K562 (cell line): ENCODE data around the gene ACTL9. TPM values are rescaled to one million over a fixed set of nuclear protein-coding genes. Genes with fewer than 3 reads are reported as not detected.
A peak's percentile ranks its signal among the peaks of the same experiment; 100 is the strongest.

ENCODE experiments used
- ATF1 ChIP-seq, 2 experiments: fragments of 450-650 bp in 1 of 2; IDR thresholded peaks; 2 replicates each; pipeline ENCODE4 v1.6.1; 2016; ENCODE audit warnings: missing compliant biosample characterization in 1 of 2, missing genetic modification characterization in 1 of 2
- ZC3H8 ChIP-seq: fragments of 450-650 bp; IDR thresholded peaks from 2 replicates; pipeline ENCODE4 v1.6.1; 2017
- polyA plus RNA-seq, 8 experiments: library from polyadenylated mRNA; depleted of rRNA in 4 of 8; stranded (reverse) in 5 of 8; unstranded in 3 of 8; fragments of >200 nt; fragmentation: Nextera tagmentation in 2 of 8; fragmentation: Illumina TruSeq in 1 of 8; extraction: Ambion mirVana in 2 of 8; extraction: Trizol in 1 of 8; gene quantifications; 2 replicates each; pipeline versions ENCODE4 v1.2.1 to v1.2.3, GENCODE V29; 2011 to 2014; ENCODE audit warnings: inconsistent platforms in 1 of 8, missing spikeins in 1 of 8
- total RNA-seq, 7 experiments: library from RNA; depleted of rRNA in 6 of 7; stranded (reverse); fragments of >200 nt in 6 of 7; fragmentation: Illumina TruSeq in 2 of 7; extraction: Trizol in 2 of 7; gene quantifications; 2 replicates each; pipeline versions ENCODE4 v1.2.1 to v1.2.3, GENCODE V29; 2011 to 2021; ENCODE audit warnings: low replicate concordance in 1 of 7
- TF ChIP-seq, protein P1 (sequence below): fragments of 450-650 bp; IDR thresholded peaks from 2 replicates; pipeline ENCODE4 v1.6.1; 2016; ENCODE audit warnings: mild to moderate bottlenecking, moderate library complexity
- TF ChIP-seq, protein P2 (sequence below), 2 experiments: fragments of 450-650 bp; formaldehyde crosslinking in 1 of 2; IDR thresholded peaks; 2 replicates each; pipeline versions ENCODE4 v1.4.0 to v1.6.1; 2014 to 2020; ENCODE audit warnings: mild to moderate bottlenecking in 2 of 2, borderline replicate concordance in 1 of 2, low read depth in 1 of 2
- TF ChIP-seq, protein P3 (sequence below): fragments of 450-650 bp; formaldehyde crosslinking; IDR thresholded peaks from 2 replicates; pipeline ENCODE4 v1.4.0; 2020; ENCODE audit warnings: mild to moderate bottlenecking

The ACTL9 gene
- total and polyA plus RNA-seq, 9 of the 15 experiments (the other 6 are each of a cell fraction or from before 2014, with no cell fraction given): not detected

DNA sequence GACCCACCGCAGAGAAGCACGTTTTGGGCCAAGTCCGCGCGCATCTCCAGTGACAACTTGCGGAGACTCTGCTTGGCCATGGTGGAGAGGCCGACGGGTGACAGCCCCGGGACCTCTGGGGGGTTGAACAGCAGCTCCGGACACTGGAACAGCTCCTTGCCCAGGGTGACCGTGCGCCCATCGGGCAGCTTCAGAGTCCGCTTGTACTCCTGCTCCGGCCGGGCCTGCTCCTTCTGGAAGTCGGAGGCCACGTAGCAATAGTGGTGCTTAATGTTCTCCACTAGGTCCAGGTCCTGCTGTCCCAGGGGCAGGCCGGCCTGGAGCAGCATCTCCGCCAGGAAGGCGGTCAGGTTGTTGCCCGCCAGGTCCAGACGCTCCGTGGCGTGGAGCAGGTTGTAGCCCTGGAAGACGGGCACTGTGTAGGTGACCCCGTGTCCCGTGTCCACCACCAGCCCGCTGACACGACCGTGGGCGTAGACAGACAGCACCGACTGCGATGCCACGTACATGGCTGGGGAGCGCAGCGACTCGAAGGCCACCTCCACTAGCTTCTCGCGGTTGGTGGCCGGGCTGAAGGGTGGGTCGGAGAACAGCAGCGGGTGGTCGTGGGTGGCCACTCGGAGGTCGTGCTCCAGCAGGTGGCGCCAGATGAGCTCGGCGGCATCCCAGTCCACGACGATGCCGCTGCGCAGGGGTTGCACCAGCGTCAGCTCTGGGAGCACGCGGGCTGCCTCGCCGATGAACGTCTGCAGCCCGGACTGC, 743 bp downstream of the ACTL9 start (continued):
- TF ChIP-seq, protein P1, sequence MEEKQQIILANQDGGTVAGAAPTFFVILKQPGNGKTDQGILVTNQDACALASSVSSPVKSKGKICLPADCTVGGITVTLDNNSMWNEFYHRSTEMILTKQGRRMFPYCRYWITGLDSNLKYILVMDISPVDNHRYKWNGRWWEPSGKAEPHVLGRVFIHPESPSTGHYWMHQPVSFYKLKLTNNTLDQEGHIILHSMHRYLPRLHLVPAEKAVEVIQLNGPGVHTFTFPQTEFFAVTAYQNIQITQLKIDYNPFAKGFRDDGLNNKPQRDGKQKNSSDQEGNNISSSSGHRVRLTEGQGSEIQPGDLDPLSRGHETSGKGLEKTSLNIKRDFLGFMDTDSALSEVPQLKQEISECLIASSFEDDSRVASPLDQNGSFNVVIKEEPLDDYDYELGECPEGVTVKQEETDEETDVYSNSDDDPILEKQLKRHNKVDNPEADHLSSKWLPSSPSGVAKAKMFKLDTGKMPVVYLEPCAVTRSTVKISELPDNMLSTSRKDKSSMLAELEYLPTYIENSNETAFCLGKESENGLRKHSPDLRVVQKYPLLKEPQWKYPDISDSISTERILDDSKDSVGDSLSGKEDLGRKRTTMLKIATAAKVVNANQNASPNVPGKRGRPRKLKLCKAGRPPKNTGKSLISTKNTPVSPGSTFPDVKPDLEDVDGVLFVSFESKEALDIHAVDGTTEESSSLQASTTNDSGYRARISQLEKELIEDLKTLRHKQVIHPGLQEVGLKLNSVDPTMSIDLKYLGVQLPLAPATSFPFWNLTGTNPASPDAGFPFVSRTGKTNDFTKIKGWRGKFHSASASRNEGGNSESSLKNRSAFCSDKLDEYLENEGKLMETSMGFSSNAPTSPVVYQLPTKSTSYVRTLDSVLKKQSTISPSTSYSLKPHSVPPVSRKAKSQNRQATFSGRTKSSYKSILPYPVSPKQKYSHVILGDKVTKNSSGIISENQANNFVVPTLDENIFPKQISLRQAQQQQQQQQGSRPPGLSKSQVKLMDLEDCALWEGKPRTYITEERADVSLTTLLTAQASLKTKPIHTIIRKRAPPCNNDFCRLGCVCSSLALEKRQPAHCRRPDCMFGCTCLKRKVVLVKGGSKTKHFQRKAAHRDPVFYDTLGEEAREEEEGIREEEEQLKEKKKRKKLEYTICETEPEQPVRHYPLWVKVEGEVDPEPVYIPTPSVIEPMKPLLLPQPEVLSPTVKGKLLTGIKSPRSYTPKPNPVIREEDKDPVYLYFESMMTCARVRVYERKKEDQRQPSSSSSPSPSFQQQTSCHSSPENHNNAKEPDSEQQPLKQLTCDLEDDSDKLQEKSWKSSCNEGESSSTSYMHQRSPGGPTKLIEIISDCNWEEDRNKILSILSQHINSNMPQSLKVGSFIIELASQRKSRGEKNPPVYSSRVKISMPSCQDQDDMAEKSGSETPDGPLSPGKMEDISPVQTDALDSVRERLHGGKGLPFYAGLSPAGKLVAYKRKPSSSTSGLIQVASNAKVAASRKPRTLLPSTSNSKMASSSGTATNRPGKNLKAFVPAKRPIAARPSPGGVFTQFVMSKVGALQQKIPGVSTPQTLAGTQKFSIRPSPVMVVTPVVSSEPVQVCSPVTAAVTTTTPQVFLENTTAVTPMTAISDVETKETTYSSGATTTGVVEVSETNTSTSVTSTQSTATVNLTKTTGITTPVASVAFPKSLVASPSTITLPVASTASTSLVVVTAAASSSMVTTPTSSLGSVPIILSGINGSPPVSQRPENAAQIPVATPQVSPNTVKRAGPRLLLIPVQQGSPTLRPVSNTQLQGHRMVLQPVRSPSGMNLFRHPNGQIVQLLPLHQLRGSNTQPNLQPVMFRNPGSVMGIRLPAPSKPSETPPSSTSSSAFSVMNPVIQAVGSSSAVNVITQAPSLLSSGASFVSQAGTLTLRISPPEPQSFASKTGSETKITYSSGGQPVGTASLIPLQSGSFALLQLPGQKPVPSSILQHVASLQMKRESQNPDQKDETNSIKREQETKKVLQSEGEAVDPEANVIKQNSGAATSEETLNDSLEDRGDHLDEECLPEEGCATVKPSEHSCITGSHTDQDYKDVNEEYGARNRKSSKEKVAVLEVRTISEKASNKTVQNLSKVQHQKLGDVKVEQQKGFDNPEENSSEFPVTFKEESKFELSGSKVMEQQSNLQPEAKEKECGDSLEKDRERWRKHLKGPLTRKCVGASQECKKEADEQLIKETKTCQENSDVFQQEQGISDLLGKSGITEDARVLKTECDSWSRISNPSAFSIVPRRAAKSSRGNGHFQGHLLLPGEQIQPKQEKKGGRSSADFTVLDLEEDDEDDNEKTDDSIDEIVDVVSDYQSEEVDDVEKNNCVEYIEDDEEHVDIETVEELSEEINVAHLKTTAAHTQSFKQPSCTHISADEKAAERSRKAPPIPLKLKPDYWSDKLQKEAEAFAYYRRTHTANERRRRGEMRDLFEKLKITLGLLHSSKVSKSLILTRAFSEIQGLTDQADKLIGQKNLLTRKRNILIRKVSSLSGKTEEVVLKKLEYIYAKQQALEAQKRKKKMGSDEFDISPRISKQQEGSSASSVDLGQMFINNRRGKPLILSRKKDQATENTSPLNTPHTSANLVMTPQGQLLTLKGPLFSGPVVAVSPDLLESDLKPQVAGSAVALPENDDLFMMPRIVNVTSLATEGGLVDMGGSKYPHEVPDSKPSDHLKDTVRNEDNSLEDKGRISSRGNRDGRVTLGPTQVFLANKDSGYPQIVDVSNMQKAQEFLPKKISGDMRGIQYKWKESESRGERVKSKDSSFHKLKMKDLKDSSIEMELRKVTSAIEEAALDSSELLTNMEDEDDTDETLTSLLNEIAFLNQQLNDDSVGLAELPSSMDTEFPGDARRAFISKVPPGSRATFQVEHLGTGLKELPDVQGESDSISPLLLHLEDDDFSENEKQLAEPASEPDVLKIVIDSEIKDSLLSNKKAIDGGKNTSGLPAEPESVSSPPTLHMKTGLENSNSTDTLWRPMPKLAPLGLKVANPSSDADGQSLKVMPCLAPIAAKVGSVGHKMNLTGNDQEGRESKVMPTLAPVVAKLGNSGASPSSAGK: peak; percentile 40; the same call in 1 of the 2 replicates
- TF ChIP-seq ATF1 (CRISPR knock-in tag; IDR thresholded peaks at IDR 0.05) (no peak), ATF1 (tag; IDR thresholded peaks at IDR 0.05) (0 out of 2 replicates have a peak, but pooled peaks have one; percentile 15), ZC3H8 (no peak)
- TF ChIP-seq, protein P2, sequence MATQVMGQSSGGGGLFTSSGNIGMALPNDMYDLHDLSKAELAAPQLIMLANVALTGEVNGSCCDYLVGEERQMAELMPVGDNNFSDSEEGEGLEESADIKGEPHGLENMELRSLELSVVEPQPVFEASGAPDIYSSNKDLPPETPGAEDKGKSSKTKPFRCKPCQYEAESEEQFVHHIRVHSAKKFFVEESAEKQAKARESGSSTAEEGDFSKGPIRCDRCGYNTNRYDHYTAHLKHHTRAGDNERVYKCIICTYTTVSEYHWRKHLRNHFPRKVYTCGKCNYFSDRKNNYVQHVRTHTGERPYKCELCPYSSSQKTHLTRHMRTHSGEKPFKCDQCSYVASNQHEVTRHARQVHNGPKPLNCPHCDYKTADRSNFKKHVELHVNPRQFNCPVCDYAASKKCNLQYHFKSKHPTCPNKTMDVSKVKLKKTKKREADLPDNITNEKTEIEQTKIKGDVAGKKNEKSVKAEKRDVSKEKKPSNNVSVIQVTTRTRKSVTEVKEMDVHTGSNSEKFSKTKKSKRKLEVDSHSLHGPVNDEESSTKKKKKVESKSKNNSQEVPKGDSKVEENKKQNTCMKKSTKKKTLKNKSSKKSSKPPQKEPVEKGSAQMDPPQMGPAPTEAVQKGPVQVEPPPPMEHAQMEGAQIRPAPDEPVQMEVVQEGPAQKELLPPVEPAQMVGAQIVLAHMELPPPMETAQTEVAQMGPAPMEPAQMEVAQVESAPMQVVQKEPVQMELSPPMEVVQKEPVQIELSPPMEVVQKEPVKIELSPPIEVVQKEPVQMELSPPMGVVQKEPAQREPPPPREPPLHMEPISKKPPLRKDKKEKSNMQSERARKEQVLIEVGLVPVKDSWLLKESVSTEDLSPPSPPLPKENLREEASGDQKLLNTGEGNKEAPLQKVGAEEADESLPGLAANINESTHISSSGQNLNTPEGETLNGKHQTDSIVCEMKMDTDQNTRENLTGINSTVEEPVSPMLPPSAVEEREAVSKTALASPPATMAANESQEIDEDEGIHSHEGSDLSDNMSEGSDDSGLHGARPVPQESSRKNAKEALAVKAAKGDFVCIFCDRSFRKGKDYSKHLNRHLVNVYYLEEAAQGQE (IDR thresholded peaks at IDR 0.05; ENCODE audit: borderline replicate concordance): peak; percentile 66; the same call in 1 of the 2 replicates
- TF ChIP-seq, protein P2 (CRISPR knock-in tag; IDR thresholded peaks at IDR 0.05; ENCODE audit: low read depth): no peak
- TF ChIP-seq, protein P3, sequence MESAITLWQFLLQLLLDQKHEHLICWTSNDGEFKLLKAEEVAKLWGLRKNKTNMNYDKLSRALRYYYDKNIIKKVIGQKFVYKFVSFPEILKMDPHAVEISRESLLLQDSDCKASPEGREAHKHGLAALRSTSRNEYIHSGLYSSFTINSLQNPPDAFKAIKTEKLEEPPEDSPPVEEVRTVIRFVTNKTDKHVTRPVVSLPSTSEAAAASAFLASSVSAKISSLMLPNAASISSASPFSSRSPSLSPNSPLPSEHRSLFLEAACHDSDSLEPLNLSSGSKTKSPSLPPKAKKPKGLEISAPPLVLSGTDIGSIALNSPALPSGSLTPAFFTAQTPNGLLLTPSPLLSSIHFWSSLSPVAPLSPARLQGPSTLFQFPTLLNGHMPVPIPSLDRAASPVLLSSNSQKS (CRISPR knock-in tag): no peak
